ENCODE measurements around the gene SPZ1.
"Not testable (repeated sequence)": the region's sequence is repeated elsewhere in the genome, so short reads cannot be mapped to it uniquely, and the experiment has no call there.

The SPZ1 gene, protein sequence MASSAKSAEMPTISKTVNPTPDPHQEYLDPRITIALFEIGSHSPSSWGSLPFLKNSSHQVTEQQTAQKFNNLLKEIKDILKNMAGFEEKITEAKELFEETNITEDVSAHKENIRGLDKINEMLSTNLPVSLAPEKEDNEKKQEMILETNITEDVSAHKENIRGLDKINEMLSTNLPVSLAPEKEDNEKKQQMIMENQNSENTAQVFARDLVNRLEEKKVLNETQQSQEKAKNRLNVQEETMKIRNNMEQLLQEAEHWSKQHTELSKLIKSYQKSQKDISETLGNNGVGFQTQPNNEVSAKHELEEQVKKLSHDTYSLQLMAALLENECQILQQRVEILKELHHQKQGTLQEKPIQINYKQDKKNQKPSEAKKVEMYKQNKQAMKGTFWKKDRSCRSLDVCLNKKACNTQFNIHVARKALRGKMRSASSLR

DNA sequence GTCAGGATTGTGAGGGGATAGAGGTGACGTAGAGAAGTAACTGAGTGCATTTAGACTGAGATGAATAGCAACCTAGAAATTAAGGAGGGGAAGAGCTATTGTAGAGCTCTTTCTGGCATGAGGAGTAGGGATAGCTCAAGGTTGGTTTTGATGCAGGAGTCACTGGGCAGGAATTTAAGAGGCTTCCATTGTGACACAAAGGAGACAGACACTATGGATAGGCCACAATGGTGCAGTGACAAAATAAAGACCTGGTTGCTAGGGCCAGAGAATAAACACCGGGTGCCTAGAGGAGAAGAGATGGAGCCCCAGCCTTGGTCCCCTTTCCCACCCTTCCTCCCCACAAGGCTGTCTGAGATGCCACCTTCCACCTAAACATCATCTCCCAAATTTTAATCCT, at the start of gene SPZ1:
Gene SPZ1 (plus strand): TSS at position 301 of the 400 bp plus-strand sequence. CDS start 214 bp downstream, outside the sequence.
- no peak for DNase-seq

- DNase-seq: not testable (repeated sequence)
These were observed 49.3 kb upstream of the SPZ1 start for GRCh38 chr5:80270543-80270942.

DNA sequence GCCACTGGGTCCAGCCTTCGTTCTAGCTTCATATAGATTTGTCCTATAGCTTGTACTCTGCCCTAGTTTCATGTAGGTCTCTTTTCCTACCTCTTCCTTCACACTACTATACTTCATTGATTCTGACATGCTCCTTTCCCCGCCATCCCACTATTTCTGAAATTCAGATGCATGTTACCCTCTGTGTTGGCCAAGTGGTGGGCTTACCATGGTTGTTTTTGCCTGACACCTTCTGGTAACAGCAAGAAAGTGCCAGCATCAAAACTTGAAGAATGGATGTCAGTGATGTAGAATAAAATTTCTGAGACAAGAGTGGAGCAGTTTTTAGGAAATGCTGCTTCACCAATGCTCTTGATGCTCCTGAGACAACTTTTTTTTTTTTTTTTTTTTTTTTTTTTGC, 44.5 kb upstream of the SPZ1 start:
- no peak for DNase-seq

- DNase-seq: no peak
These were observed 43.6 kb upstream of the SPZ1 start for GRCh38 chr5:80276186-80276585.

- DNase-seq: no peak
These were observed 42.6 kb upstream of the SPZ1 start for GRCh38 chr5:80277191-80277590.

- DNase-seq: no peak
These were observed 37.7 kb upstream of the SPZ1 start for GRCh38 chr5:80282054-80282453.

DNA sequence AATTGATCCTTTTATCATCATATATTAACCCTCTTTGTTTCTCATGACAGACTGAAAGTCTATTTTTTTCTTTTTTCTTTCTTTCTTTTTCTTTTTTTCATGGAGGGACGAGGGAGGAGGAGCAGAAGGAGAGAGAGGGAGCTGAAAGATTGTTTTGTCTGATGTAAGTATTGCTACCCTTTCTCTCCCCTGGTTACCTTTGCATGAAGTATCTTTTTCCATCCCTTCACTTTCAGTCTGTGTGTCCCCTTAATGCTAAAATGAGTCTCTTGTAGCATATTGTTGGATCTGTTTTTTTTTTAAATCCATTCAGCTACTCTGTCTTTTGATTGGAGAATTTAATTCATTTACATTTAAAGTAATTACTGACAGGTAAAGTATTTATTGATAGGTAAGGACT, 36.4 kb upstream of the SPZ1 start:
- DNase-seq: no peak

DNA sequence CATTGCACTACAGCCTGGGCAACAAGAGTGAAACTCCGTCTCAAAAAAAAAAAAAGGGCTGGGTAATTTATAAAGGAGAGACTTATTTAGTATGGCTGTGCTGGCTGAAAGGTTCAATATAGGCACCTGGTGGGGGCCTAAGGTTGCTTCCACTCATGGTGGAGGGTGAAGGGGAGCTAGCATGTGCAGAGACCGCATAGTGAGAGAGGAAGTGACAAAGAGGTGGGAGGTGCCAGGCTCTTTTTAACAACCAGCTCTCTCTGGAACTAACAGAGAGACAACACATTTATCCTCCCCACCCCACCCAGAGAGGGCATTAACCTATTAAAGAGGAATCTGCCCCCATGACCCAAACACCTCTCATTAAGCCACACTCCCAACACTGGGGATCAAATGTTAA, 35.1 kb upstream of the SPZ1 start:
- no peak for DNase-seq

DNA sequence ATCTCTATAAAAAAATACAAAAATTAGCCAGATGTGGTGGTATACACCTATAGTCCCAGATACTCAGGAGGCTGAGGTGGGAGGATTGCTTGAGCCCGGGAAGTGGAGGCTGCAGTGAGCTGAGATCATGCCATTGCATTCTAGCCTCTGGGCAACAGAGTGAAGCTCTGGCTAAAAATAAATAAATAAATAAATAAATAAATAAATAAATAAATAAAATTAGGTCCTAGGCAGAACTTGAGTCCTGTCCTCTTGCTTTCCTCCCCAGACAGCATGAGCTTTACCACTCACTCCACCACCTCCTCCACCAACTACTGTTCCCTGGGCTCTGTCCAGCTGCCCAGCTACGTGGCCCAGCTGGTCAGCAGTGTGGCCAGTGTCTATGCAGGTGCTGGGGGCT, 31.6 kb upstream of the SPZ1 start:
- DNase-seq: no peak

DNA sequence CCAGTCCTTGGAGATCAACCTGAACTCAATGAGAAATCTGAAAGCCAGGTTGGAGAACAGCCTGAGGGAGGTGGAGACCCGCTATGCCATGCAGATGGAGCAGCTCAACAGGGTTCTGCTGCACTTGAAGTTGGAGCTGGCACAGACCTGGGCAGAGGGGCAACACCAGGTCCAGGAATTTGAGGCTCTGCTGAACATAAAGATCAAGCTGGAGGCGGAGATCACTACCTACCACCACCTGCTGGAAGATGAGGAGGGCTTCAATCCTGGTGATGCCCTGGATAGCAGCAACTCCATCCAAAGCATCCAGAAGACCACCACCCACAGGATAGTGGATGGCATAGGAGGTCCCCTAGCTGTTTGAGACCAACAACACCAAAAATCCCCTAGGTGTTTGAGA, 30.5 kb upstream of the SPZ1 start:
- DNase-seq: no peak

DNA sequence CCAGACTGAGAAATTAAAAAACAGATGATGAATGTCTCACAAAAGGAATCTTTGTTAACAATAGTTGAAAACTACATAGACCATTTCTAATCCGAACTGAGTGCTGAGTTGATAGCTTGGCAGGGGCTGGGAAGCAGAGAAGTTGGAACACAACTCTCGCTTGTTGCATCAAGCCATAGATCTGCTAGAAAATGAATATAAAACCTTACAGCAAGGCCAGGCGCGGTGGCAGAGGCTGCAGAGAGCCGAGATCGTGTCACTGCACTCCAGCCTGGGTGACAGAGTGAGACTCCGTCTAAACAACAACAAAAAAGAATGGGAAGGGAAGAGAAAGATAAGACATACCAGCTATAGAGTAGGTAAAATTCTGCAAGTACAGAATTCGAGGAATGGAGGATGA, 28.0 kb upstream of the SPZ1 start:
- no peak for DNase-seq

- no peak for DNase-seq
These were observed 23.7 kb upstream of the SPZ1 start for GRCh38 chr5:80296121-80296520.

DNA sequence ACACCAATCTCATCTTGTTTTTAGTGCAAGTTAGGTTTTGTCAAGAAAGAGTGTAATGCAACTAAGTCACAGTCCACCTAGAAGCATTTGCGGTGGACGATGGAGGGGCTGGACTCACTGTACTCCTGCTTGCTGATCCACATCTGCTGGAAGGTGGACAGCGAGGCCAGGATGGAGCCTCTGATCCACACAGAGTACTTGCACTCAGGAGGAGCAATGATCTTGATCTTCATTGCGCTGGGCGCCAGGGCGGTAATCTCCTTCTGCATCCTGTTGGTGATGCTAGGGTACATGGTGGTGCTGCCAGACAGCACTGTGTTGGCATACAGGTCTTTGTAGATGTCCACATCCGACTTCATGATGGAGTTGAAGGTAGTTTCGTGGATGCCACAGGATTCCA, 20.2 kb upstream of the SPZ1 start:
- DNase-seq: no peak

DNA sequence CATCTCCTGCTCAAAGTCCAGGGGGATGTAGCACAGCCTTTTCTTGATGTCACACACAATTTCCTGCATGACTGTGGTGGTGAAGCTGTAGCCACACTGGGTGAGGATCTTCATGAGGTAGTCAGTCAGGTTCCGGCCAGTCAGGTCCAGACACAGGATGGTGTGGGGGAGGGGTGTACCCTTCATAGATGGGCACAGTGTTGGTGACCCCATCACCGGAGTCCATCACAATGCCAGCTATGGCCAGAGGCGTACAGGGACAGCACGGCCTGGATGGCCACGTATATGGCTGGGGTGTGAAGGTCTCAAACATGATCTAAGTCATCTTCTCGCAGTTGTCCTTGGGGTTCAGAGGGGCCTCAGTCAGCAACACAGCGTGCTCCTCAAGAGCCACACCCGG, 19.7 kb upstream of the SPZ1 start:
- DNase-seq: no peak

GRCh38 chr5:80300796-80301195, 19.0 kb upstream of the SPZ1 start:
- DNase-seq: not testable (repeated sequence)

- DNase-seq: not testable (repeated sequence)
These were observed 18.5 kb upstream of the SPZ1 start for GRCh38 chr5:80301342-80301741.

- no peak for DNase-seq
These were observed 17.2 kb upstream of the SPZ1 start for GRCh38 chr5:80302636-80303035.

GRCh38 chr5:80308526-80308925, 11.3 kb upstream of the SPZ1 start:
- no peak for DNase-seq

- no peak for DNase-seq
These were observed 9.7 kb upstream of the SPZ1 start for GRCh38 chr5:80309871-80310665.

DNA sequence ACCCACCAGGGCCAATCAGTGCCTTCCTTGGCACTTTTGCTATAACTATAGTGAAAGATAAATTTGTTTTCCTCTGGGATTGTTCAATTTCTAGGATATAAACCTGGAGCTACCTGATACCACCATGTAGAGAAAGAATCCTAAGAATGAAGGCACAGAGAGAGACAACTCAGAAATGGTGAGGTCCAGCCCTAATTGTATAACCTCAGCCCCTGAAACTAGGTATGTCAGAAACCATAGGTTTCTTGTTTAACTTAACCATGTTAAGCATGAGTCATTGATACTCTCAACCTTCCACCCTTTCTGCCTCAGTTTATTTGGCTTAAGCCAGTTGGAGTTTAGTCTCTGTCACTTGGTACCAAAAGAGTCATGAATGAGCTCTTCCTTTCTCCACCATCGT, 4.6 kb upstream of the SPZ1 start:
- DNase-seq: no peak

GRCh38 chr5:80318212-80318611, 1.6 kb upstream of the SPZ1 start:
- DNase-seq: no peak

DNA sequence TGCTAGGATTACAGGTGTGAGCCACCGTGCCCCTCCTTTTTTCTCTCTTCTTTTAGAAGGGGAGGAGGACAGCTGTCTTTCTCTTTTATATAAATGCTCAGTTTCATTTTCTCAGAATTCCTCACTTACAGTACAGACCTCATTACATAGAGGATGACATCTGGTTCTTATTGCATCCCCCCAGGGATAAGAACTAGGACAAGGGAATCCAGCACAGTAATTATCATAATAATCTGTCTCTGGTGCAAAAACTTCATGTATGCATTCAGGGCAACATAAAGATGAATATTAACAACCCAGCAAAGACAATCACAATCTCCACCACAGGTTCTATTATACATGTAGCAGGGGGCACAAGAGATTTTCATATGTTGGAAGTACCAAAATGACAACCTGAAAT, 5.1 kb downstream of the SPZ1 start:
- no peak for DNase-seq

DNA sequence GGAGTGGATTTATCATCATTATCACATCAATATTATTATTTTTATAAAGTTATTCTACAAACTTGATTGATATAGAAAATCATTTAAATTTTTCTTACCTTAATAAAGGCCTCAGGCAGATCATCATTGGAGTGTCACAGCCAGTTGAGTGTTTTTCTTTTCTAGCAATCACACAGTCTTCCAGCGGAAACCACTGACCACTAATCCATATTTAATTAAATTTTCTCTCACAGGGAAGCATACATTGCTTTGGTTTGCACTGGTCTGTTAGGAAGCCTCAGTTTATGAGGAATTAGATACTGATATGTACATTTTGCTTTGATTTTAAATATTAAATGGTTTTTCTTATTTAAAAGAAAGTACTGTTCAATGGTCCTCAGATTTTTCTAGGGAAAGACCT, 6.7 kb downstream of the SPZ1 start:
- DNase-seq: no peak

DNA sequence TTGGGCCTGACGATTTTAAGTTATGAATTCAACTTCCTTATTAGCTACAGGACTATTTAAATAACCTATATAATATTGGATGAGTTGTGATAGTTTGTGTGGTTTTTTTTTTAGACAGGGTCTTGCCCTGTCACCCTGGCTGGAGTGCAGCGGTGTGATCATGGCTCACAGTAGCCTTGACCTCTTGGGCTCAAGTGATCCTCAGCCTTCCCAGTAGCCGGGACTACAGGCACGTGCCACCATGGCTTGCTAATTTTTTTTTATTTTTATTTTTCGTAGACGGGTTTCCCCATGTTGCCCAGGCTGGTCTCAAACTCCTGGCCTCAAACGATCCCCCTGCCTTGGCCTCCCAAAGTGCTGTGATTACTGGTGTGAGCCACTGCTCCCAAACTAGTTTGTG, 17.6 kb downstream of the SPZ1 start:
- DNase-seq: no peak

Data from activated CD4-positive, alpha-beta T cell treated with anti-CD3 and anti-CD28 coated beads for 1 hour (primary cell).